Endothelial cell of umbilical vein (primary cell): Measurements from ENCODE around the gene S100A5. TPM values are rescaled to one million over a fixed set of nuclear protein-coding genes. Genes with fewer than 3 reads are reported as not detected.

Experiments used
- BruUV-seq: library from RNA; stranded (reverse); fragments of 400-500 nt; replicated peaks from 2 replicates; lab custom pipeline; 2021; lab: Mats Ljungman, UMichigan
- CTCF ChIA-PET: fragments of 300-600, 350-600 bp; sonication (Branson Sonifier 250); formaldehyde crosslinking; loops from one replicate; lab custom pipeline; 2021; ENCODE audit warnings: antibody characterized with exemption, inconsistent platforms; lab: Charles Lee
- POLR2A ChIA-PET: fragments of 300-600, 350-600 bp; sonication (Branson Sonifier 250); formaldehyde crosslinking; loops from one replicate; lab custom pipeline; 2021; ENCODE audit warnings: antibody characterized with exemption, inconsistent platforms; lab: Charles Lee
- DNase-seq: peaks from one replicate; pipeline ENCODE4 v3.0.0-alpha.2; 2011; ENCODE audit warnings: low read depth, low spot score
- FAIRE-seq: peaks from 2 replicates; lab custom pipeline; 2011; peaks lifted over from hg19 to GRCh38; lab: Jason Lieb, UNC
- H2AFZ ChIP-seq: 2 replicates; pipeline ENCODE4 v1.6.0; 2012; ENCODE audit warnings: low read depth, low read length, control low read depth, inconsistent platforms
- H3K27ac ChIP-seq: 2 replicates; pipeline ENCODE4 v1.5.1; 2011; ENCODE audit warnings: low read depth, mild to moderate bottlenecking, control low read depth, low read length, moderate library complexity; ENCODE audit not compliant: insufficient read depth
- H3K27me3 ChIP-seq, 2 experiments: 2 replicates each; pipeline versions ENCODE4 v1.6.0 to v1.6.1; 2011; ENCODE audit warnings: low read length in 2 of 2, mixed read lengths in 1 of 2; ENCODE audit not compliant: control insufficient read depth in 2 of 2, insufficient read depth in 2 of 2
- H3K36me3 ChIP-seq, 2 experiments: 2 replicates in 1 of 2; 3 replicates in 1 of 2; pipeline ENCODE4 v1.5.1; 2011; ENCODE audit warnings: low read length in 2 of 2, mild to moderate bottlenecking in 1 of 2, moderate library complexity in 1 of 2; ENCODE audit not compliant: control insufficient read depth in 2 of 2, insufficient read depth in 2 of 2; ENCODE audit errors: extremely low read depth in 1 of 2
- H3K4me1 ChIP-seq: 3 replicates; pipeline ENCODE4 v1.5.1; 2011; ENCODE audit warnings: mild to moderate bottlenecking, low read length; ENCODE audit not compliant: control insufficient read depth, insufficient read depth; ENCODE audit errors: extremely low read depth
- H3K4me2 ChIP-seq: 2 replicates; pipeline ENCODE4 v1.6.1; 2011; ENCODE audit warnings: low read length, control low read depth, mixed read lengths; ENCODE audit not compliant: insufficient read depth
- H3K4me3 ChIP-seq, 3 experiments: fragments of 200-600 bp in 1 of 3; sonication (generic), shearing (Covaris generic) in 1 of 3; replicated peaks in 1 of 3; 2 replicates each; pipeline ENCODE4 v1.5.1; 2011 to 2016; ENCODE audit warnings: control low read depth in 3 of 3, low read length in 3 of 3, mild to moderate bottlenecking in 2 of 3, inconsistent platforms in 1 of 3, low read depth in 1 of 3, moderate library complexity in 1 of 3; ENCODE audit not compliant: insufficient read depth in 1 of 3
- H3K79me2 ChIP-seq: 2 replicates; pipeline ENCODE4 v1.6.0; 2012; ENCODE audit warnings: low read length, inconsistent platforms; ENCODE audit not compliant: control insufficient read depth, insufficient read depth
- H3K9ac ChIP-seq: replicated peaks from 2 replicates; pipeline ENCODE3; 2011; ENCODE audit warnings: low read length, control low read depth; ENCODE audit not compliant: insufficient read depth; ENCODE audit errors: extremely low read depth
- H3K9me1 ChIP-seq: replicated peaks from 3 replicates; pipeline ENCODE4 v1.6.0; 2011; ENCODE audit warnings: mild to moderate bottlenecking, low read length; ENCODE audit not compliant: control insufficient read depth, insufficient read depth; ENCODE audit errors: extremely low read depth
- H3K9me3 ChIP-seq: replicated peaks from 2 replicates; pipeline ENCODE4 v1.5.1; 2012; ENCODE audit warnings: low read length, inconsistent platforms; ENCODE audit not compliant: control insufficient read depth, insufficient read depth
- H4K20me1 ChIP-seq: replicated peaks from 2 replicates; pipeline ENCODE3; 2011; ENCODE audit warnings: mild to moderate bottlenecking, low read length; ENCODE audit not compliant: control insufficient read depth, insufficient read depth; ENCODE audit errors: extremely low read depth
- CTCF ChIP-seq, 2 donors: IDR thresholded peaks; 1 replicate in 1 of 2; 2 replicates in 1 of 2; pipeline ENCODE4 v1.5.1; 2011; ENCODE audit warnings: low read length in 2 of 2, mild to moderate bottlenecking in 2 of 2, moderate library complexity in 2 of 2, control low read depth in 1 of 2, inconsistent platforms in 1 of 2, low read depth in 1 of 2; ENCODE audit not compliant: insufficient read depth in 1 of 2; ENCODE audit errors: extremely low read depth in 1 of 2
- EZH2 ChIP-seq: IDR thresholded peaks from 2 replicates; pipeline ENCODE4 v1.6.1; 2012; ENCODE audit warnings: borderline replicate concordance, low read depth, mild to moderate bottlenecking, moderate library complexity, low read length, inconsistent platforms; ENCODE audit not compliant: severe bottlenecking
- FOS ChIP-seq: IDR thresholded peaks from 2 replicates; pipeline ENCODE4 v1.6.1; 2011; ENCODE audit warnings: mild to moderate bottlenecking, low read length, moderate library complexity, borderline replicate concordance; ENCODE audit not compliant: insufficient read depth
- GATA2 ChIP-seq: IDR thresholded peaks from 2 replicates; pipeline ENCODE4 v1.7.0; 2011; ENCODE audit warnings: low read depth, mild to moderate bottlenecking, moderate library complexity, mixed read lengths, low read length; ENCODE audit not compliant: insufficient read length, insufficient read depth
- JUN ChIP-seq: IDR thresholded peaks from 2 replicates; pipeline ENCODE4 v1.6.1; 2011; ENCODE audit warnings: borderline replicate concordance, low read depth; ENCODE audit not compliant: insufficient read length, insufficient read depth
- MAX ChIP-seq: IDR thresholded peaks from 2 replicates; pipeline ENCODE4 v1.6.1; 2011; ENCODE audit not compliant: insufficient read depth, insufficient read length
- MYC ChIP-seq: IDR thresholded peaks from one replicate; pipeline ENCODE4 v1.6.1; 2011; ENCODE audit warnings: mild to moderate bottlenecking, low read depth, low read length
- POLR2A ChIP-seq: IDR thresholded peaks from 2 replicates; pipeline ENCODE4 v1.6.1; 2012; ENCODE audit warnings: low read depth, mild to moderate bottlenecking, control low read depth, low read length
- POLR2AphosphoS5 ChIP-seq: IDR thresholded peaks from 2 replicates; pipeline ENCODE4 v1.6.1; 2012; ENCODE audit warnings: low read depth, mild to moderate bottlenecking, control low read depth, low read length, moderate library complexity; ENCODE audit not compliant: insufficient read depth
- dilution Hi-C: fragments of 300-500 bp; cut with MboI; formaldehyde crosslinking; loops from one replicate; pipeline ENCODE4 v1.15.0; 2019; ENCODE audit warnings: low sequenced_read_pairs; ENCODE audit not compliant: extremely low pct_ligation_motif_present
- intact Hi-C: fragments of 100-400 bp; cut with micrococcal nuclease; formaldehyde crosslinking; loops from one replicate; pipeline ENCODE4 v1.10.0; 2022
- polyA plus RNA-seq, 4 experiments: library from polyadenylated mRNA; depleted of rRNA in 3 of 4; stranded (reverse) in 3 of 4; unstranded in 1 of 4; fragments of >200 nt; gene quantifications; 2 replicates each; pipeline versions ENCODE4 v1.2.1 to v1.2.3, GENCODE V29; 2011 to 2012; ENCODE audit warnings: missing spikeins in 1 of 4
- total RNA-seq: library from RNA; stranded (reverse); gene quantifications from 2 replicates; pipeline ENCODE4 v1.2.3, GENCODE V29; 2021

Gene S100A5
- total and polyA plus RNA-seq, 2 donors (not counting 3 experiments of a cell fraction or from before 2014, with no cell fraction given): not detected

DNA sequence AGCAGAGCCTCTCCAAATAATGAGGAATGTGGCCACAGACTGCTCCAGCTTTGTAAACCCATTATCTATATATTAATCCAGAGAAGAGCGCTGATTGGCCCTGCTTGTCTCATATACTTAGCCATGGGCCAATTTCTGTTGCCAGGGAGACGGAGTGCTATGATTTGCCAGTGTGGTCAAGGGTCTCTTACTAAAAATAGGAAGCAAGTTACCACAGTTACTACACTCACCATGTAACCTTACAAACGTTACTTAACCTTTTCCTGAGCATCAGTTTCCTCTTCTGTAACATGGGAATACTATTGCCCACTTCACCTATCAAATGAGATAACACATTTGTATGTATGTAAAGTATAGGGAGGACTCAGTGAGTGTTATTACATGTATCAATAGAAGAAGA is 32.6 kb upstream of the S100A5 start:
- Histone ChIP-seq H3K27me3 (no peaks in the 10 kb centered on the region), H3K36me3 (no peaks in the 10 kb centered on the region), H3K9me3 (no peaks in the 10 kb centered on the region), H3K9me1 (no peaks in the 10 kb centered on the region), H3K4me3 (no peak overlapping the region), H2AFZ (peak overlapping the region; percentile 2), H3K9ac (no peak overlapping the region), H3K4me1 (peaks cover 7% of the 10 kb centered on the region), H3K27ac (no peak overlapping the region), H3K79me2 (no peaks in the 10 kb centered on the region), H4K20me1 (no peaks in the 10 kb centered on the region), H3K4me2 (no peak overlapping the region)
- CTCF ChIA-PET: interaction anchor here (0.7 to 6.3 kb wide), 25 partner anchors 8 to 414 kb away, joined by 3 to 167 read pairs (median 8); partner anchors contain the start of genes CHTOP, NPR1, S100A1 and S100A13
- no peak for DNase-seq
- BruUV-seq: no TSS peak
- TF ChIP-seq CTCF (IDR thresholded peaks at IDR 0.05; ENCODE audit: extremely low read depth in 1 of 2, insufficient read depth in 1 of 2, low read depth in 1 of 2, low read length in 2 of 2) (no peak), POLR2AphosphoS5 (no peak), JUN (no peak), EZH2 (no peak), GATA2 (no peak), POLR2A (no peak), FOS (no peak), MYC (no peak), MAX (no peak)
- intact Hi-C loops (loop anchor here (2.0 kb wide), 2 partner anchors 25 to 413 kb away; partner anchors contain the start of gene RAB13), dilution Hi-C loops (no loop called here)
- POLR2A ChIA-PET: interaction anchor here (1.3 to 1.5 kb wide), 2 partner anchors 33 to 54 kb away, joined by 3 to 13 read pairs; partner anchors contain the start of gene S100A13
- FAIRE-seq: no peak
